ENCODE results near the gene GPC1. TPM values are rescaled to one million over a fixed set of nuclear protein-coding genes. Genes with fewer than 3 reads are reported as not detected.

GPC1 gene
- total RNA-seq, 1 donor: 54.3 TPM

DNA sequence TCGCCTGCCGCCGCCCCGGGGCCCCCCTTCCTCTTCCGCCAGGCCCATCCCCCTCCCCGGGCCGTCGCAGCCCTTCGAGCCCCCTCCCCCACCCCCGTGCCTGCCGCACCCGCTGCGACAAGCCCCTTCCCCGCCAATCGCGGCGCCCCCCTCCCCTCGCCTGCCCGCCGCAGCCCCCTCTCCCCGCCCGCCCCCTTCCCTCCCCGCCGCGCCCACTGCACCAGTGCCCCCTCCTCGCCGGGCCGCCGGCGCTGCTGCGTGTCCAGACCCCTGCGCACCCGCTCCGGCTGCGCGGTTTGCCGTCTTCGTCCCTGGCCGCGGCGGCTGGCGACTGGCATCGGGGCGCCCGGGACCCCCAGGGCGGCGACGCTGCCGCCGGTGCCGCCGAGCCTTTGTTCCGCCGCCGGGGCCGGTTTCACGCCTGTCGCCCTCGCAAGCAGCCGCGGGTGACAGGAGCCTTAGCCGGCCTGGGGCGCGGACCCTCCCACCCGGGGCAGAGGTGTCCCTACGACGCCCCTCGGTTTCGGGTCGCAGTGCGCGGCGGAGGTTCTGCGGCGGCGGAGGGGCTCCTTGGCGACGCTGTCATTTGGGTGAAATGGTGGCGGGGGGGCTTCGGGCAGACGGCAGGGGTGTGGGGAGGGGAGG lies 18.1 kb downstream of the GPC1 start:
- H3K79me2 ChIP-seq (ENCODE audit: insufficient read depth, low read length): peaks cover 4% of the 10 kb centered on the region
- H3K4me2 ChIP-seq (ENCODE audit: insufficient read depth, low read length): no peak overlapping the region
- DNase-seq (ENCODE audit: insufficient read length, low spot score, missing footprints): peak; percentile 82
- H3K9me3 ChIP-seq (ENCODE audit: low read depth, low read length): no peaks in the 10 kb centered on the region
- no peak overlapping the region for H3K4me3 ChIP-seq (ENCODE audit: insufficient read depth, low read length)
- H3K36me3 ChIP-seq (ENCODE audit: insufficient read depth, low read length): no peaks in the 10 kb centered on the region
- no peak overlapping the region for H3K27ac ChIP-seq (ENCODE audit: low read depth, low read length)
- H4K20me1 ChIP-seq (ENCODE audit: insufficient read depth, low read length): peaks cover 60% of the 10 kb centered on the region
- no peaks in the 10 kb centered on the region for H3K27me3 ChIP-seq (ENCODE audit: insufficient read depth, low read length)
- TF ChIP-seq, protein P1, sequence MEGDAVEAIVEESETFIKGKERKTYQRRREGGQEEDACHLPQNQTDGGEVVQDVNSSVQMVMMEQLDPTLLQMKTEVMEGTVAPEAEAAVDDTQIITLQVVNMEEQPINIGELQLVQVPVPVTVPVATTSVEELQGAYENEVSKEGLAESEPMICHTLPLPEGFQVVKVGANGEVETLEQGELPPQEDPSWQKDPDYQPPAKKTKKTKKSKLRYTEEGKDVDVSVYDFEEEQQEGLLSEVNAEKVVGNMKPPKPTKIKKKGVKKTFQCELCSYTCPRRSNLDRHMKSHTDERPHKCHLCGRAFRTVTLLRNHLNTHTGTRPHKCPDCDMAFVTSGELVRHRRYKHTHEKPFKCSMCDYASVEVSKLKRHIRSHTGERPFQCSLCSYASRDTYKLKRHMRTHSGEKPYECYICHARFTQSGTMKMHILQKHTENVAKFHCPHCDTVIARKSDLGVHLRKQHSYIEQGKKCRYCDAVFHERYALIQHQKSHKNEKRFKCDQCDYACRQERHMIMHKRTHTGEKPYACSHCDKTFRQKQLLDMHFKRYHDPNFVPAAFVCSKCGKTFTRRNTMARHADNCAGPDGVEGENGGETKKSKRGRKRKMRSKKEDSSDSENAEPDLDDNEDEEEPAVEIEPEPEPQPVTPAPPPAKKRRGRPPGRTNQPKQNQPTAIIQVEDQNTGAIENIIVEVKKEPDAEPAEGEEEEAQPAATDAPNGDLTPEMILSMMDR (IDR thresholded peaks at IDR 0.05; ENCODE audit: extremely low read depth, low read depth, low read length): no peak
- peaks cover 4% of the 10 kb centered on the region for H3K4me1 ChIP-seq (ENCODE audit: insufficient read depth, low read length)
- no peak overlapping the region for H2AFZ ChIP-seq (ENCODE audit: low read length)

- H3K9me3 ChIP-seq (ENCODE audit: low read depth, low read length): no peaks in the 10 kb centered on the region
- peak; percentile 82 for DNase-seq (ENCODE audit: insufficient read length, low spot score, missing footprints)
- no peak overlapping the region for H3K27ac ChIP-seq (ENCODE audit: low read depth, low read length)
- TF ChIP-seq, protein P1 (IDR thresholded peaks at IDR 0.05; ENCODE audit: extremely low read depth, low read depth, low read length): no peak
- no peaks in the 10 kb centered on the region for H3K27me3 ChIP-seq (ENCODE audit: insufficient read depth, low read length)
- peaks cover 4% of the 10 kb centered on the region for H3K4me1 ChIP-seq (ENCODE audit: insufficient read depth, low read length)
- peaks cover 53% of the 10 kb centered on the region for H4K20me1 ChIP-seq (ENCODE audit: insufficient read depth, low read length)
- no peak overlapping the region for H2AFZ ChIP-seq (ENCODE audit: low read length)
- no peak overlapping the region for H3K4me3 ChIP-seq (ENCODE audit: insufficient read depth, low read length)
- no peaks in the 10 kb centered on the region for H3K79me2 ChIP-seq (ENCODE audit: insufficient read depth, low read length)
- no peaks in the 10 kb centered on the region for H3K36me3 ChIP-seq (ENCODE audit: insufficient read depth, low read length)
- H3K4me2 ChIP-seq (ENCODE audit: insufficient read depth, low read length): no peak overlapping the region
Measured at GRCh38 chr2:240454106-240454901, 18.8 kb downstream of the GPC1 start.

GRCh38 chr2:240455272-240455646 lies 19.8 kb downstream of the GPC1 start:
- H3K9me3 ChIP-seq (ENCODE audit: low read depth, low read length): no peaks in the 10 kb centered on the region
- no peaks in the 10 kb centered on the region for H3K36me3 ChIP-seq (ENCODE audit: insufficient read depth, low read length)
- H3K79me2 ChIP-seq (ENCODE audit: insufficient read depth, low read length): no peaks in the 10 kb centered on the region
- peak; percentile 89 for DNase-seq (ENCODE audit: insufficient read length, low spot score, missing footprints)
- TF ChIP-seq, protein P1 (IDR thresholded peaks at IDR 0.05; ENCODE audit: extremely low read depth, low read depth, low read length): no peak
- H2AFZ ChIP-seq (ENCODE audit: low read length): no peak overlapping the region
- no peak overlapping the region for H3K27ac ChIP-seq (ENCODE audit: low read depth, low read length)
- H3K4me2 ChIP-seq (ENCODE audit: insufficient read depth, low read length): no peak overlapping the region
- peaks cover 49% of the 10 kb centered on the region for H4K20me1 ChIP-seq (ENCODE audit: insufficient read depth, low read length)
- no peak overlapping the region for H3K4me3 ChIP-seq (ENCODE audit: insufficient read depth, low read length)
- no peaks in the 10 kb centered on the region for H3K27me3 ChIP-seq (ENCODE audit: insufficient read depth, low read length)
- H3K4me1 ChIP-seq (ENCODE audit: insufficient read depth, low read length): peaks cover 4% of the 10 kb centered on the region
